ENCODE data around the gene LOXL4. TPM values are rescaled to one million over a fixed set of nuclear protein-coding genes. Genes with fewer than 3 reads are reported as not detected.

LOXL4 gene
- total RNA-seq (2022; extraction: Qiagen RNA extraction), result 1.2 to 1.7 TPM (median 1.6 TPM) in 5 replicates

GRCh38 chr10:98267894-98268693, at the start of gene LOXL4:
LOXL4 (minus strand) TSS chr10:98268194; CDS start chr10:98263019, 5,175 bp downstream.

Other genes starting within 250 kb of the LOXL4 start
- gene CRTAC1, start 237.6 kb downstream of the LOXL4 start, total RNA-seq (2022; extraction: Qiagen RNA extraction), result 0.74 to 1.4 TPM (median 1.1 TPM) in 5 replicates
- 12.8 to 16.3 TPM (median 14.3 TPM) in 5 replicates for gene R3HCC1L, start 133.5 kb downstream of the LOXL4 start, total RNA-seq (2022; extraction: Qiagen RNA extraction)
- gene PYROXD2, start 147.0 kb upstream of the LOXL4 start, total RNA-seq (2022; extraction: Qiagen RNA extraction), result 3.5 to 4.8 TPM (median 4.8 TPM) in 5 replicates
- 32.0 to 37.1 TPM (median 35.3 TPM) in 5 replicates for gene HPS1, start 178.7 kb upstream of the LOXL4 start, total RNA-seq (2022; extraction: Qiagen RNA extraction)